A549 (cell line): ENCODE measurements around the gene PRSS12. TPM values are rescaled to one million over a fixed set of nuclear protein-coding genes. Genes with fewer than 3 reads are reported as not detected.
A peak's percentile ranks its signal among the peaks of the same experiment; 100 is the strongest.

Experiments used
- ATAC-seq, 2 experiments: fragments of 200-7000 bp in 1 of 2; fragments of >200 bp in 1 of 2; cut with Nextera tagmentation in 1 of 2; cut with Tn5 transposase in 1 of 2; 3 replicates each; pipeline versions ENCODE4 v1.8.0 to v1.9.1; 2018 to 2020; ENCODE audit warnings: mild to moderate bottlenecking in 1 of 2, moderate library complexity in 1 of 2
- CTCF ChIA-PET: fragments of 300-600 bp; sonication (Branson Sonifier 250); formaldehyde crosslinking; extraction: SDS; loops from one replicate; lab custom pipeline; 2021; ENCODE audit warnings: antibody characterized with exemption, inconsistent platforms; lab: Yijun Ruan, JAX
- POLR2A ChIA-PET: fragments of 350-600 bp; formaldehyde crosslinking; extraction: SDS; loops from one replicate; lab custom pipeline; 2021; ENCODE audit warnings: antibody characterized with exemption, inconsistent platforms; lab: Yijun Ruan, JAX
- DNase-seq, 2 experiments: peaks; one replicate each; pipeline versions ENCODE4 v3.0.0 to v3.0.0-alpha.2; 2011 to 2016; ENCODE audit warnings: low read depth in 1 of 2, low spot score in 1 of 2
- FAIRE-seq: peaks from 2 replicates; lab custom pipeline; 2011; peaks lifted over from hg19 to GRCh38; lab: Jason Lieb, UNC
- H3K27ac ChIP-seq, 2 experiments: fragments of >200 bp; sonication (Bioruptor Twin); formaldehyde crosslinking; 3 replicates each; pipeline ENCODE4 v1.5.1; 2016 to 2017
- H3K4me1 ChIP-seq: fragments of >200 bp; sonication (Bioruptor Twin); formaldehyde crosslinking; 3 replicates; pipeline ENCODE4 v1.6.1; 2016
- H3K4me2 ChIP-seq: fragments of >200 bp; sonication (Bioruptor Twin); formaldehyde crosslinking; 3 replicates; pipeline ENCODE4 v1.6.1; 2016
- H3K4me3 ChIP-seq: fragments of >200 bp; sonication (Bioruptor Twin); formaldehyde crosslinking; 3 replicates; pipeline ENCODE4 v1.5.1; 2016
- H3K9me3 ChIP-seq: fragments of >200 bp; sonication (Bioruptor Twin); formaldehyde crosslinking; 3 replicates; pipeline ENCODE4 v1.6.1; 2016
- CBX8 ChIP-seq: fragments of 200-600 bp; sonication (generic); IDR thresholded peaks from 2 replicates; pipeline ENCODE4 v1.6.1; 2016
- CEBPB ChIP-seq, 2 experiments: fragments of >200 bp in 1 of 2; sonication (Bioruptor Twin) in 1 of 2; formaldehyde crosslinking in 1 of 2; IDR thresholded peaks; 2 replicates each; pipeline ENCODE4 v1.6.1; 2012 to 2016
- CHD2 ChIP-seq: fragments of 150-350 bp; IDR thresholded peaks from 2 replicates; pipeline ENCODE4 v1.6.1; 2014; ENCODE audit warnings: low read length; ENCODE audit not compliant: partially characterized antibody
- CHD4 ChIP-seq: fragments of 200-600 bp; sonication (generic); IDR thresholded peaks from 2 replicates; pipeline ENCODE4 v1.6.1; 2016; ENCODE audit warnings: antibody characterized with exemption, mild to moderate bottlenecking, borderline replicate concordance
- EHMT2 ChIP-seq: fragments of 200-600 bp; sonication (generic); IDR thresholded peaks from 2 replicates; pipeline ENCODE4 v1.6.1; 2016; ENCODE audit warnings: antibody characterized with exemption, low read depth, mild to moderate bottlenecking, moderate library complexity
- HOXB5 ChIP-seq: fragments of 250-450 bp; sonication (Bioruptor Pico); IDR thresholded peaks from 2 replicates; pipeline ENCODE4 v1.5.0; 2020; ENCODE audit warnings: mild to moderate bottlenecking, moderate library complexity
- JUNB ChIP-seq: fragments of >200 bp; sonication (Bioruptor Twin); formaldehyde crosslinking; IDR thresholded peaks from 2 replicates; pipeline ENCODE4 v1.6.1; 2016
- KDM5A ChIP-seq: fragments of 200-600 bp; sonication (generic); IDR thresholded peaks from 2 replicates; pipeline ENCODE4 v1.6.1; 2016; ENCODE audit warnings: antibody characterized with exemption, mild to moderate bottlenecking
- MAFK ChIP-seq: fragments of 450-650 bp; IDR thresholded peaks from 2 replicates; pipeline ENCODE4 v1.6.1; 2014; ENCODE audit not compliant: partially characterized antibody
- MAX ChIP-seq: IDR thresholded peaks from 2 replicates; pipeline ENCODE4 v1.6.1; 2012
- POLR2AphosphoS2 ChIP-seq: conservative IDR thresholded peaks from 2 replicates; pipeline ENCODE4 v1.6.1; 2012; ENCODE audit warnings: low read length, improper control_type of control experiment, inconsistent platforms
- RAD21 ChIP-seq, 2 experiments: fragments of >200 bp in 1 of 2; sonication (Bioruptor Twin) in 1 of 2; formaldehyde crosslinking in 1 of 2; IDR thresholded peaks in 1 of 2; conservative IDR thresholded peaks in 1 of 2; 2 replicates in 1 of 2; 3 replicates in 1 of 2; pipeline ENCODE4 v1.6.1; 2012 to 2018; ENCODE audit warnings: inconsistent platforms in 1 of 2
- RNF2 ChIP-seq: fragments of 200-600 bp; sonication (generic); IDR thresholded peaks from 2 replicates; pipeline ENCODE4 v1.6.1; 2016; ENCODE audit warnings: low read depth, mild to moderate bottlenecking, antibody characterized with exemption, moderate library complexity, borderline replicate concordance
- SMC3 ChIP-seq: fragments of >200 bp; sonication (Bioruptor Twin); formaldehyde crosslinking; IDR thresholded peaks from 3 replicates; pipeline ENCODE4 v1.6.1; 2018; ENCODE audit warnings: inconsistent platforms
- ZNF302 ChIP-seq: fragments of 250-450 bp; sonication (Bioruptor Pico); IDR thresholded peaks from 2 replicates; pipeline ENCODE4 v1.9.0; 2021; ENCODE audit warnings: inconsistent platforms, mild to moderate bottlenecking, moderate library complexity
- WGBS: methylation state at CpG from one replicate; pipeline ENCODE4 v1.1.6; 2017; ENCODE audit errors: missing lambda C conversion rate; 5-methylcytosine and 5-hydroxymethylcytosine counted together
- polyA plus RNA-seq, 4 experiments: library from polyadenylated mRNA; depleted of rRNA in 3 of 4; stranded (reverse); fragments of >200 nt; fragmentation: RNase III in 1 of 4; extraction: RNeasy Plus Mini Kit Qiagen cat#74134 plus additional on column Dnase treatment in 1 of 4; gene quantifications; 2 replicates in 3 of 4; 3 replicates in 1 of 4; pipeline ENCODE4 v1.2.3, GENCODE V29; 2011 to 2017
- TF ChIP-seq, protein P1 (sequence below): fragments of 450-650 bp; IDR thresholded peaks from 2 replicates; pipeline ENCODE4 v1.6.1; 2014; ENCODE audit warnings: antibody characterized with exemption
- TF ChIP-seq, protein P2 (sequence below): fragments of >200 bp; sonication (Bioruptor Twin); formaldehyde crosslinking; IDR thresholded peaks from 2 replicates; pipeline ENCODE4 v1.6.1; 2016

Gene PRSS12
- polyA plus RNA-seq, 2 of the 4 experiments (the other 2 are of a cell fraction): 0.34 to 0.36 TPM

DNA sequence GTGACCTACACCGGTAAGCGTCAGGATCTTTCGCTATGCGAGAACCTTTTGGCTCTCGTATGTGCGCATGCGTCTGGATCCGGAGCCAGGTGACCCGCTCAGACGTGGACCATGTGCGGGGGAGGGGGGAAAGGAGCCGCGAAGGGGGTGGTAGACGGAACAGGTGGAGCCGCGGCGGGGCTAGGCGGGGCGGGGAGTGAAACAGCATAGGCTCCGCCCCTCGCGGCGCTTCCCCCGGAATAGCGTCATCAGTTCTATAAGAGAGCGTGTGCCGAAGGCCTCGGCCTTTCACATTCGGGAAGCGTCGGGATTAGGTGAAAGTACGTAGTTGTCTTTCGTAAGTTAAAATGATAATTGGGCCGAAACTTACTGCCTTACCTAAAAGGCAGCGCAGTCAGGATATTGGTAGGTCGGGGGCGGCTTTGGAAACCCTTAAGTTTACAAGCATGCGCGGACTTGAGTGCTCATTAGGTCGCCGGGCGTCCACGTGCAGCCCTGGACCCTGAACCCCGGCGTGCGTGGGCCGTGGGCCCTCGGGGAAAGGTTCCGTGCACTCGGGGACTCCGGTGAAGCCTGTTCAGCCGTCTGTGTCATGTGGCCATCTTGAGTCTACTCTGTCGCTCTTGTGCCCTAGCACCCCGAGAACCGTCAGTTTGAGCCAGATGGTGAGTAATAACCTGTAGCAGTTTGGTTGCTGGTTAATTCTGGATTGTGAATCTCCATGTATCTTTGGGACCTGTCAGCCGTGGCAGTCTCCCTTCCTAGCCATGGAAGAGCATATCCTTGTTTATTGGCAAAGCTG, 74.1 kb downstream of the PRSS12 start (continued):
- TF ChIP-seq RAD21 (conservative IDR thresholded peaks at IDR 0.05 in 1 of 2, IDR thresholded peaks at IDR 0.05 in 1 of 2) (no peak), CHD2 (no peak), MAX (peak; percentile 91)
- TF ChIP-seq, protein P1, sequence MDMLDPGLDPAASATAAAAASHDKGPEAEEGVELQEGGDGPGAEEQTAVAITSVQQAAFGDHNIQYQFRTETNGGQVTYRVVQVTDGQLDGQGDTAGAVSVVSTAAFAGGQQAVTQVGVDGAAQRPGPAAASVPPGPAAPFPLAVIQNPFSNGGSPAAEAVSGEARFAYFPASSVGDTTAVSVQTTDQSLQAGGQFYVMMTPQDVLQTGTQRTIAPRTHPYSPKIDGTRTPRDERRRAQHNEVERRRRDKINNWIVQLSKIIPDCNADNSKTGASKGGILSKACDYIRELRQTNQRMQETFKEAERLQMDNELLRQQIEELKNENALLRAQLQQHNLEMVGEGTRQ: peak; percentile 75

DNA sequence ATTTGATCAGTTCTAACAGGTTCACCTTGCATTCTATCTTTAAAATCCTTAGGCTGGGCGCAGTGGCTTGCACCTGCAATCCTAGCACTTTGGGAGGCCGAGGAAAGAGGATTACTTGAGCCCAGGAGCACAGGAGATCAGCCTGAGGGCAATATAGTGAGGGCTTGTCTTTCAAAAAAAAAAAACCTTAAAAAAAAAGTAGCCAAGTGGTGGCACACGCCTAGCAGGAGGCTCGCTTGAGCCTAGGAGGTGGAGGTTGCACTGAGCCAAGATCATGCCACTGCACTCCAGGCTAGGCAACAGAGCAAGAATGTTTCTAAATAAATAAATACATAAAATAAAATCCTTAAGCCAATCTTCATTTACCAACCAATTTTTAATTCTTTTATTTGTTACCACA, 75.6 kb downstream of the PRSS12 start:
- CTCF ChIA-PET: no interaction called here
- H3K9me3 ChIP-seq: no peaks in the 10 kb centered on the region
- POLR2A ChIA-PET: no interaction called here
- TF ChIP-seq EHMT2 (no peak), ZNF302 (CRISPR knock-in tag) (no peak), CHD4 (no peak), POLR2AphosphoS2 (no peak), CBX8 (no peak)
- TF ChIP-seq, protein P2, sequence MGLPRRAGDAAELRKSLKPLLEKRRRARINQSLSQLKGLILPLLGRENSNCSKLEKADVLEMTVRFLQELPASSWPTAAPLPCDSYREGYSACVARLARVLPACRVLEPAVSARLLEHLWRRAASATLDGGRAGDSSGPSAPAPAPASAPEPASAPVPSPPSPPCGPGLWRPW: no peak
- TF ChIP-seq, all 56 proteins: peak for 0
- Histone ChIP-seq H3K4me3 (peak overlapping the region; percentile 76; the same call in 1 of the 3 replicates), H3K4me2 (peak overlapping the region; percentile 73), H3K4me1 (peaks cover 31% of the 10 kb centered on the region), H3K27ac (no peak overlapping the region; a peak in 1 of 6 replicates)
- ATAC-seq: no peak
- 97% methylated on average over 4 of the region's 4 CpGs for WGBS
- DNase-seq: no peak
- no peak for FAIRE-seq

- WGBS: 55% methylated on average over 2 of the region's 2 CpGs
- CTCF ChIA-PET: no interaction called here
- TF ChIP-seq MAX (no peak), HOXB5 (CRISPR knock-in tag) (no peak), RAD21 (conservative IDR thresholded peaks at IDR 0.05 in 1 of 2, IDR thresholded peaks at IDR 0.05 in 1 of 2) (no peak)
- TF ChIP-seq, protein P1: no peak
- TF ChIP-seq, all 56 proteins: peak for 0
- Histone ChIP-seq H3K4me3 (no peak overlapping the region), H3K4me2 (peak overlapping the region; percentile 73; the same call in 1 of the 3 replicates), H3K9me3 (no peaks in the 10 kb centered on the region), H3K27ac (no peak overlapping the region), H3K4me1 (peaks cover 24% of the 10 kb centered on the region)
- DNase-seq (no peak), FAIRE-seq (no peak), ATAC-seq (no peak)
- POLR2A ChIA-PET: no interaction called here
Observed at GRCh38 chr4:118276580-118276979, 76.2 kb downstream of the PRSS12 start.

DNA sequence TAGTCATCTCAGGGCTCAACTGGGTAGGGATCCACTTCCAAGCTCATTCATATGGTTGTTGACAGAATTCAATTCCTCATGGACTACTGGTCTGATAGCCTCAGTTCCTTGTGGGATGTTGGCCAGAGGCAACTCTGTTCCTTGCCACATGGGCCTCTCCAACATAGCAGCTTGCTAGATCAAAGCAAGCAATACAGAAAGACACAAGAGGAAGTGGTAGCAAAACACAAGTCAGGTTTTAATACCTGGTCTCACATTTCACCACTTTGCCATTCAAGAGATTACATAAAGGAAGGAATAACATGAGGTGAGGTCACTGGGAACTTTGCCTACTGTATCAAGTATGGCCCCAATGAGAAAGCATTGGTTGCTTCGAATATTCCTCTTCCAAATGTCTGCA, 79.2 kb downstream of the PRSS12 start:
- POLR2A ChIA-PET: no interaction called here

GRCh38 chr4:118271788-118272187, 81.0 kb downstream of the PRSS12 start:
- DNase-seq (no peak), FAIRE-seq (no peak), ATAC-seq (no peak)
- H3K4me3 ChIP-seq: no peak overlapping the region
- TF ChIP-seq RNF2 (no peak), MAFK (peak; percentile 88), CEBPB (IDR thresholded peaks at IDR 0.05) (no peak), KDM5A (no peak)
- WGBS: 81% methylated on average over 2 of the region's 2 CpGs
- POLR2A ChIA-PET: no interaction called here
- CTCF ChIA-PET: no interaction called here
- H3K27ac ChIP-seq: no peak overlapping the region
- no peak overlapping the region for H3K4me2 ChIP-seq
- H3K4me1 ChIP-seq: peaks cover under 1% of the 10 kb centered on the region; the same call in 1 of the 3 replicates
- H3K9me3 ChIP-seq: no peaks in the 10 kb centered on the region

More for the DNA sequence above, 79.2 kb downstream of the PRSS12 start:
- DNase-seq (no peak), FAIRE-seq (no peak), ATAC-seq (no peak)
- Histone ChIP-seq H3K4me2 (no peak overlapping the region), H3K4me3 (no peak overlapping the region), H3K9me3 (no peaks in the 10 kb centered on the region), H3K4me1 (peaks cover 10% of the 10 kb centered on the region; the same call in 2 of the 3 replicates), H3K27ac (no peak overlapping the region)
- TF ChIP-seq SMC3 (no peak), JUNB (no peak), CEBPB (IDR thresholded peaks at IDR 0.05) (no peak)
- CTCF ChIA-PET: no interaction called here
- 6% methylated on average over 1 of the region's 1 CpG for WGBS
